Measurements from ENCODE around the gene IL24. TPM values are rescaled to one million over a fixed set of nuclear protein-coding genes. Genes with fewer than 3 reads are reported as not detected.

The IL24 gene
- polyA plus RNA-seq, 1 of the 3 experiments (the other 2 are of a cell fraction), result 0.03 TPM

DNA sequence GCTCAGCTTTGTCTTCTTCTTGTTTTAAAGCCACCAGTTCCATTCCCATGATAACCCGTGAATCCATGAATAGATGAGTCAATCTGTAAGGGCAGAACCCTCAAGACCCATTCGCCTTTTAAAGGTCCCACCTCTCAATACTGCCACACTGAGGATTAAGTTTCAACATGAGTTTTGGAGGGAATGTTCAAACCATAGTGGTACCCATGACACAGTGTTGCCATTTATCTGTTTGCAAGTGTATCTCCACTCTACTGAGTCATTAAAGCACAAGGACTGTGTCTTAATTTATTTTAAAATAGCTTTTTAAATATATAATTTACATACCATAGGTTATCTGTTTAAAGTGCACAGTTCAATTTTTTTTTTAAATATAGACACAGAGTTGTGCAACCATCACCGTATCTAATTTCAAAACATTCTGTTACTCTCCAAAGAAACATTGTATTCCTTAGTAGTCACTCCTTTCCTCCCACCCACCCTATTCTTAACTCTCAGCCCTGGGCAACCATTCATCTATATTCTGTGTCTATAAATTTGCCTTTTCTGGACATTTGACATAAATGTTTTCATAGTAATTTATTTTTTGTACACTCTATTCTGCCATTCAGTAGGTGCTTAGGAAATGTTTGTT, 4.8 kb upstream of the IL24 start:
- H3K4me2 ChIP-seq, result no peak overlapping the region
- TF ChIP-seq MEF2A (IDR thresholded peaks at IDR 0.05; ENCODE audit: borderline replicate concordance, low read depth), result no peak
- TF ChIP-seq, protein P1, sequence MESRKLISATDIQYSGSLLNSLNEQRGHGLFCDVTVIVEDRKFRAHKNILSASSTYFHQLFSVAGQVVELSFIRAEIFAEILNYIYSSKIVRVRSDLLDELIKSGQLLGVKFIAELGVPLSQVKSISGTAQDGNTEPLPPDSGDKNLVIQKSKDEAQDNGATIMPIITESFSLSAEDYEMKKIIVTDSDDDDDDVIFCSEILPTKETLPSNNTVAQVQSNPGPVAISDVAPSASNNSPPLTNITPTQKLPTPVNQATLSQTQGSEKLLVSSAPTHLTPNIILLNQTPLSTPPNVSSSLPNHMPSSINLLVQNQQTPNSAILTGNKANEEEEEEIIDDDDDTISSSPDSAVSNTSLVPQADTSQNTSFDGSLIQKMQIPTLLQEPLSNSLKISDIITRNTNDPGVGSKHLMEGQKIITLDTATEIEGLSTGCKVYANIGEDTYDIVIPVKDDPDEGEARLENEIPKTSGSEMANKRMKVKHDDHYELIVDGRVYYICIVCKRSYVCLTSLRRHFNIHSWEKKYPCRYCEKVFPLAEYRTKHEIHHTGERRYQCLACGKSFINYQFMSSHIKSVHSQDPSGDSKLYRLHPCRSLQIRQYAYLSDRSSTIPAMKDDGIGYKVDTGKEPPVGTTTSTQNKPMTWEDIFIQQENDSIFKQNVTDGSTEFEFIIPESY (IDR thresholded peaks at IDR 0.05; ENCODE audit: borderline replicate concordance, low read depth), result no peak
- TF ChIP-seq RCOR1 (IDR thresholded peaks at IDR 0.05; ENCODE audit: low read length), result no peak
- TF ChIP-seq, protein P2, sequence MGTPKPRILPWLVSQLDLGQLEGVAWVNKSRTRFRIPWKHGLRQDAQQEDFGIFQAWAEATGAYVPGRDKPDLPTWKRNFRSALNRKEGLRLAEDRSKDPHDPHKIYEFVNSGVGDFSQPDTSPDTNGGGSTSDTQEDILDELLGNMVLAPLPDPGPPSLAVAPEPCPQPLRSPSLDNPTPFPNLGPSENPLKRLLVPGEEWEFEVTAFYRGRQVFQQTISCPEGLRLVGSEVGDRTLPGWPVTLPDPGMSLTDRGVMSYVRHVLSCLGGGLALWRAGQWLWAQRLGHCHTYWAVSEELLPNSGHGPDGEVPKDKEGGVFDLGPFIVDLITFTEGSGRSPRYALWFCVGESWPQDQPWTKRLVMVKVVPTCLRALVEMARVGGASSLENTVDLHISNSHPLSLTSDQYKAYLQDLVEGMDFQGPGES (IDR thresholded peaks at IDR 0.05; ENCODE audit: low read depth, low read length), result no peak
- TF ChIP-seq GATA2 (CRISPR knock-in tag; IDR thresholded peaks at IDR 0.05), result no peak
- no peaks in the 10 kb centered on the region for H3K36me3 ChIP-seq (replicated peaks in 1 of 2; ENCODE audit: control insufficient read depth in 1 of 2, insufficient read depth in 2 of 2, low read length in 1 of 2)
- DNase-seq, result no peak
- H3K9me3 ChIP-seq, result no peaks in the 10 kb centered on the region
- H3K79me2 ChIP-seq (ENCODE audit: insufficient read depth), result no peaks in the 10 kb centered on the region
- H3K27ac ChIP-seq (ENCODE audit: low read depth in 2 of 2, low read length in 1 of 2), result no peak overlapping the region
- no peak overlapping the region for H2AFZ ChIP-seq (ENCODE audit: low read depth)
- CTCF ChIA-PET, result interaction anchor here (0.9 to 5.9 kb wide), 7 partner anchors 20 to 166 kb away, joined by 3 to 32 read pairs (median 5); partner anchors contain the start of gene IL20
- no peaks in the 10 kb centered on the region for H3K9me2 ChIP-seq
- H3F3A ChIP-seq (replicated peaks; ENCODE audit: insufficient read depth), result no peaks in the 10 kb centered on the region
- H3K9ac ChIP-seq, result no peak overlapping the region
- no peaks in the 10 kb centered on the region; the same call in 1 of the 2 replicates for H3K27me3 ChIP-seq (ENCODE audit: insufficient read depth)
- no peak overlapping the region for H3K4me3 ChIP-seq (ENCODE audit: low read depth in 2 of 2, low read length in 1 of 2)
- 78% methylated on average over 3 of the region's 3 CpGs for WGBS (ENCODE audit: low lambda C conversion rate)
- POLR2A ChIA-PET, result no interaction called here
- H4K20me1 ChIP-seq (ENCODE audit: insufficient read depth), result no peaks in the 10 kb centered on the region
- H3K4me1 ChIP-seq (ENCODE audit: control insufficient read depth in 1 of 2, insufficient read depth in 2 of 2, low read depth in 1 of 2, low read length in 1 of 2), result no peaks in the 10 kb centered on the region

DNA sequence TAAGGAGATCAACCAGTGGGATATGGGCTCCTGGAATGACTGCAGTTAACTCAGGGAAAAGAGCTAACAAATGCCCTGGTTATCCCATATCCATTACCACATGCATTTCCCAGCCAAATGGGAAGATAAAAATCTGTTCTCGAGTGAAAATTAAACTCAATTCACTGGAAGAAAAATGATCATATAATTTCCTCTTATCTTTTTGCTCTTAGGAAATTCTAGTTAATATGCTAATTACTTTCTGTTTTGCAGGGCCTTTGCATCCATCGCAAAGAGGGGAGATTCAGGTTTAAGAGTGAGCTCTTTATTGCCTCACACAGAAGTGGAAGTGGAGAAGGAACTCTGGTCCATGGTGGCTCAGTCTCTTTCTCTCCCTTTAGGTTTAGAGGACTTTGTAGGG, 3.9 kb upstream of the IL24 start:
- Histone ChIP-seq H3K9me2 (no peaks in the 10 kb centered on the region), H4K20me1 (ENCODE audit: insufficient read depth) (no peaks in the 10 kb centered on the region), H3K36me3 (replicated peaks in 1 of 2; ENCODE audit: control insufficient read depth in 1 of 2, insufficient read depth in 2 of 2, low read length in 1 of 2) (no peaks in the 10 kb centered on the region), H3K27me3 (ENCODE audit: insufficient read depth) (no peaks in the 10 kb centered on the region), H3K79me2 (ENCODE audit: insufficient read depth) (no peaks in the 10 kb centered on the region), H3K27ac (ENCODE audit: low read depth in 2 of 2, low read length in 1 of 2) (no peak overlapping the region), H3K9ac (no peak overlapping the region), H2AFZ (ENCODE audit: low read depth) (0 out of 2 replicates have a peak overlapping the region, but pooled peaks have one; percentile 29), H3F3A (replicated peaks; ENCODE audit: insufficient read depth) (no peaks in the 10 kb centered on the region), H3K4me2 (no peak overlapping the region), H3K9me3 (no peaks in the 10 kb centered on the region), H3K4me1 (ENCODE audit: control insufficient read depth in 1 of 2, insufficient read depth in 2 of 2, low read depth in 1 of 2, low read length in 1 of 2) (no peaks in the 10 kb centered on the region), H3K4me3 (ENCODE audit: low read depth in 2 of 2, low read length in 1 of 2) (no peak overlapping the region)
- TF ChIP-seq SMC3 (IDR thresholded peaks at IDR 0.05; ENCODE audit: low read depth, low read length) (no peak), EZH2phosphoT487 (IDR thresholded peaks at IDR 0.05; ENCODE audit: borderline replicate concordance, low read depth) (no peak), TAF1 (IDR thresholded peaks at IDR 0.05; ENCODE audit: borderline replicate concordance, low read depth, low read length) (no peak), RXRA (IDR thresholded peaks at IDR 0.05; ENCODE audit: borderline replicate concordance, low read depth) (no peak), MEF2A (IDR thresholded peaks at IDR 0.05; ENCODE audit: borderline replicate concordance, low read depth) (no peak), TCF12 (IDR thresholded peaks at IDR 0.05) (no peak), RFX5 (IDR thresholded peaks at IDR 0.05; ENCODE audit: low read length) (no peak), RAD21 (IDR thresholded peaks at IDR 0.05; ENCODE audit: low read length) (no peak), NFIC (IDR thresholded peaks at IDR 0.05; ENCODE audit: borderline replicate concordance) (no peak), TEAD4 (IDR thresholded peaks at IDR 0.05; ENCODE audit: borderline replicate concordance, insufficient read depth) (no peak)
- TF ChIP-seq, protein P3, sequence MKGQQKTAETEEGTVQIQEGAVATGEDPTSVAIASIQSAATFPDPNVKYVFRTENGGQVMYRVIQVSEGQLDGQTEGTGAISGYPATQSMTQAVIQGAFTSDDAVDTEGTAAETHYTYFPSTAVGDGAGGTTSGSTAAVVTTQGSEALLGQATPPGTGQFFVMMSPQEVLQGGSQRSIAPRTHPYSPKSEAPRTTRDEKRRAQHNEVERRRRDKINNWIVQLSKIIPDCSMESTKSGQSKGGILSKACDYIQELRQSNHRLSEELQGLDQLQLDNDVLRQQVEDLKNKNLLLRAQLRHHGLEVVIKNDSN (IDR thresholded peaks at IDR 0.05; ENCODE audit: borderline replicate concordance, low read depth), result no peak
- TF ChIP-seq, protein P4, sequence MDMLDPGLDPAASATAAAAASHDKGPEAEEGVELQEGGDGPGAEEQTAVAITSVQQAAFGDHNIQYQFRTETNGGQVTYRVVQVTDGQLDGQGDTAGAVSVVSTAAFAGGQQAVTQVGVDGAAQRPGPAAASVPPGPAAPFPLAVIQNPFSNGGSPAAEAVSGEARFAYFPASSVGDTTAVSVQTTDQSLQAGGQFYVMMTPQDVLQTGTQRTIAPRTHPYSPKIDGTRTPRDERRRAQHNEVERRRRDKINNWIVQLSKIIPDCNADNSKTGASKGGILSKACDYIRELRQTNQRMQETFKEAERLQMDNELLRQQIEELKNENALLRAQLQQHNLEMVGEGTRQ (IDR thresholded peaks at IDR 0.05; ENCODE audit: borderline replicate concordance, low read depth, low read length), result no peak
- TF ChIP-seq, protein P5, sequence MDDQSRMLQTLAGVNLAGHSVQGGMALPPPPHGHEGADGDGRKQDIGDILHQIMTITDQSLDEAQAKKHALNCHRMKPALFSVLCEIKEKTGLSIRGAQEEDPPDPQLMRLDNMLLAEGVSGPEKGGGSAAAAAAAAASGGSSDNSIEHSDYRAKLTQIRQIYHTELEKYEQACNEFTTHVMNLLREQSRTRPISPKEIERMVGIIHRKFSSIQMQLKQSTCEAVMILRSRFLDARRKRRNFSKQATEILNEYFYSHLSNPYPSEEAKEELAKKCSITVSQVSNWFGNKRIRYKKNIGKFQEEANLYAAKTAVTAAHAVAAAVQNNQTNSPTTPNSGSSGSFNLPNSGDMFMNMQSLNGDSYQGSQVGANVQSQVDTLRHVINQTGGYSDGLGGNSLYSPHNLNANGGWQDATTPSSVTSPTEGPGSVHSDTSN (IDR thresholded peaks at IDR 0.05), result no peak
- WGBS (ENCODE audit: low lambda C conversion rate), result 36% methylated on average over 2 of the region's 2 CpGs
- ChIA-PET CTCF (interaction anchor here (0.9 to 5.9 kb wide), 6 partner anchors 9 to 167 kb away, joined by 3 to 32 read pairs (median 4); no protein-coding TSS in a partner anchor), POLR2A (no interaction called here)
- DNase-seq, result no peak

Data from SK-N-SH (cell line).